Mesodermal cell (in vitro differentiated cells): ENCODE results near the gene MDK.

Experiments used
- H3K27ac ChIP-seq: 2 replicates; pipeline ENCODE4 v1.7.0; 2013; ENCODE audit warnings: mild to moderate bottlenecking, low read depth, low read length, moderate library complexity; ENCODE audit not compliant: severe bottlenecking
- H3K36me3 ChIP-seq: 2 replicates; pipeline ENCODE4 v1.7.1; 2013; ENCODE audit warnings: mild to moderate bottlenecking, low read length, moderate library complexity; ENCODE audit not compliant: control insufficient read depth, insufficient read depth
- H3K4me1 ChIP-seq: one replicate; pipeline ENCODE4 v1.7.1; 2013; ENCODE audit warnings: mild to moderate bottlenecking, low read length; ENCODE audit not compliant: insufficient read depth, control insufficient read depth, poor library complexity, severe bottlenecking
- H3K4me3 ChIP-seq: 2 replicates; pipeline ENCODE4 v1.7.0; 2013; ENCODE audit warnings: low read length, control low read depth, mild to moderate bottlenecking; ENCODE audit not compliant: insufficient read depth, poor library complexity, severe bottlenecking; ENCODE audit errors: extremely low read depth
- H3K9me3 ChIP-seq: 2 replicates; pipeline ENCODE4 v1.7.1; 2013; ENCODE audit warnings: mild to moderate bottlenecking, low read length, moderate library complexity; ENCODE audit not compliant: control insufficient read depth
- WGBS, 2 experiments: methylation state at CpG; one replicate each; pipeline ENCODE4 v1.1.5; 2013; ENCODE audit warnings: missing lambda C conversion rate in 2 of 2; ENCODE audit not compliant: insufficient coverage in 2 of 2; 5-methylcytosine and 5-hydroxymethylcytosine counted together

Gene MDK

DNA sequence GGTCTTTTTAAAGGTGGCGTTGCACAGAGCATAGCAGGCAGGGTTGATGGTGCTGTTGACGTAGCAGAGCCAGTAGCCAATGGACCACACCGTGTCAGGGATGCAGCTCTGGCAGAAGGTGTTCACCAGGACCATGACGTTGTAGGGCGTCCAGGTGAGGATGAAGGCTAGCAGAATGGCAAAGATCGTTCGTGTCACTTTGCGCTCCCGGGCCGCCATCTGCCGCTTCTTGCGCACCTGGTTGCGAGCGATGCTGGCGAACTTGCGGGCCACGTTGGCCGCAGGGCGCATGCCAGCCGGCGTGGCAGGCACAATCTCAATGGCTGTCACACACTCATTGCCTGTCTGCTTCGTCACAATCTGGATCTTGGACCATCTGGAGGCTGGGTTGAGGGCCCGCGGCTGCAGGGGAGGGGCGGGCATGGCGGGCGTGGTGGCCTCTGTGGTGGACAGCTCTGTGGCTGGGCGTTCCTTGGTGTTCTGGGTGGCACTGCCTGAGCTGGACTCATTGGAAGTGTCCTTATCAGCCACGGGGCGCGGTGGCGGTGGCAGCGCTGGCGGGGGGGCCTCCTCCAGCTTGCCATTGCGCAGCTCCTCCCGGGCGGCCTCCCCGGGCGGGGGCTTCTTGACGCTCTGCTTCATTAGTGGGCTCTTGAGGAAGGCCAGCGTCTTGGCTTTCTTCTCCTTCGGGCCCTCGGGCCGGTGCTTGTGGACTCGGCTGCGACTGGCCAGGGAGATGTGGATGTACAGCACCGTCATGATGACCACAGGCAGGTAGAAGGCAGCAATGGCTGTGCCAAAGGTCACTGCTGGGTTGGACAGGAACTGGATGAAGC lies 3.9 kb downstream of the MDK start:
- Histone ChIP-seq H3K4me3 (no peak overlapping the region), H3K27ac (no peak overlapping the region), H3K36me3 (peaks cover 23% of the 10 kb centered on the region), H3K9me3 (no peaks in the 10 kb centered on the region), H3K4me1 (peaks cover 32% of the 10 kb centered on the region)
- WGBS, 2 experiments: 97 to 98% methylated on average over 42 to 45 of the region's 47 CpGs

DNA sequence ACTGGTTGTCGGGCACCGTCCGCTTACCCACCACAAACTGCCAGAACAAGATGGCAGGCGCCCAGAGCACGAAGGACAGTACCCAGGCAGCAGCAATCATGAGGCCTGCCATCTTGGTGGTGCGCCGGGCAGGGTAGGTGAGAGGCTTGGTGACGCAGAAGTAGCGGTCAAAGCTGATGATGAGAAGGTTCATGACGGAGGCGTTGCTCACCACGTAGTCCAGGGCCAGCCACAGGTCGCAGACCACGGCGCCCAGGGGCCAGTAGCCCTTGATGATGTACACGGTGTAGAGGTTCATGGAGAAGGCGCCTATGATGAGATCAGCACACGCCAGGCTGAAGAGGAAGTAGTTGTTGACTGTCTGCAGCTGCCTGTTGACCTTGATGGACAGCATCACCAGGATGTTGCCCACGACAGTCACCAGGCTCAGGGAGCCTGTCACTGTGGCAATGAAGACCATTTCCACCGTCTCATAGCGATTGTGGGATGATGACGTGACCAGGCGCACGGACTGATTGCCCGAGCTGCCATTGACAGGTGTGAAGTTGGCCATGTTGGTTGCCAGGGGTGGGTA lies 4.6 kb downstream of the MDK start:
- no peaks in the 10 kb centered on the region for H3K9me3 ChIP-seq
- peaks cover 32% of the 10 kb centered on the region for H3K4me1 ChIP-seq
- 95 to 98% methylated on average over 24 to 25 of the region's 25 CpGs for WGBS, 2 experiments
- peaks cover 23% of the 10 kb centered on the region for H3K36me3 ChIP-seq
- H3K4me3 ChIP-seq: no peak overlapping the region
- H3K27ac ChIP-seq: no peak overlapping the region

DNA sequence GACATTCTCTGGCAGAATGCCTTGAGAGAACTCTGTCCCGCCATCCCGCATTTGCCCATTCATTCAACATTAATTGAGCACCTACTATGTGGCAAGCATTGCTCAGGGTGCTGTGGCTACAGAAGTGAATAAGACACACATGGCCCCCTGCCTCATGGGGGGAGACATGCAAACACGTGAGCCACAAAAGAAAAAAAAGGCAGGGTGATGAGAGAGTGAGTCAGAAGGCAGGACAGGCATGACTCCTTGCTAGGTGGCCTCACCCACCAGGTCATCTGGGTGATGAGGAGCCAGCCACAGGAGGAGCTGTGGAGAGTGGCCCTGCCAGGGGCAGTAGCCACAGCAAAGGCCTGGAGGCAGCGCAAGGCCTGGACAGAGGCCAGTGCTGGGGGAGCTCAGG lies 5.2 kb downstream of the MDK start:
- H3K4me1 ChIP-seq: peaks cover 32% of the 10 kb centered on the region
- 92% methylated on average over 2 to 3 of the region's 4 CpGs for WGBS, 2 experiments
- no peak overlapping the region for H3K4me3 ChIP-seq
- no peaks in the 10 kb centered on the region for H3K9me3 ChIP-seq
- peaks cover 23% of the 10 kb centered on the region for H3K36me3 ChIP-seq
- no peak overlapping the region for H3K27ac ChIP-seq

DNA sequence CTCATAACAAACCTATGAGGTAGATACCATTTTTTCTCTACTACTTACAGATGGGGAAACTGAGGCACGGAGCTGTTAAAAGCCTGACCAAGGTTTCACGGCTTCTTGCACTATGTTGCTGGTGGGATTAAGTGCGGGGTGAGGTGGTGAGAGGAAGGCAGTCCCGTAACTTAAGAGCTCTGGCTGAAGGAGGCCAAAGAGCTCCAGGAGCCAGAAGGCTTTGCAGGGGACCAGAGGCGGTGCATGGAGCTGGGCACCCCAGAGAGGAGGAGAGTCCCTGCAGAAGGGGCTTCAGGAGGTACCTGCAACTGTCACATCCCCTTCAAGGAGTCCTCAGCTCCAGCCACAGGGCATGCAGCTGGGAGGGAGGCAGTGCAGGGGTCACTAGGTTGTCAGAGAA lies 6.0 kb downstream of the MDK start:
- no peak overlapping the region for H3K27ac ChIP-seq
- H3K4me1 ChIP-seq: peaks cover 32% of the 10 kb centered on the region
- no peak overlapping the region for H3K4me3 ChIP-seq
- peaks cover 23% of the 10 kb centered on the region for H3K36me3 ChIP-seq
- no peaks in the 10 kb centered on the region for H3K9me3 ChIP-seq
- 74 to 95% methylated on average over 2 to 4 of the region's 5 CpGs for WGBS, 2 experiments

DNA sequence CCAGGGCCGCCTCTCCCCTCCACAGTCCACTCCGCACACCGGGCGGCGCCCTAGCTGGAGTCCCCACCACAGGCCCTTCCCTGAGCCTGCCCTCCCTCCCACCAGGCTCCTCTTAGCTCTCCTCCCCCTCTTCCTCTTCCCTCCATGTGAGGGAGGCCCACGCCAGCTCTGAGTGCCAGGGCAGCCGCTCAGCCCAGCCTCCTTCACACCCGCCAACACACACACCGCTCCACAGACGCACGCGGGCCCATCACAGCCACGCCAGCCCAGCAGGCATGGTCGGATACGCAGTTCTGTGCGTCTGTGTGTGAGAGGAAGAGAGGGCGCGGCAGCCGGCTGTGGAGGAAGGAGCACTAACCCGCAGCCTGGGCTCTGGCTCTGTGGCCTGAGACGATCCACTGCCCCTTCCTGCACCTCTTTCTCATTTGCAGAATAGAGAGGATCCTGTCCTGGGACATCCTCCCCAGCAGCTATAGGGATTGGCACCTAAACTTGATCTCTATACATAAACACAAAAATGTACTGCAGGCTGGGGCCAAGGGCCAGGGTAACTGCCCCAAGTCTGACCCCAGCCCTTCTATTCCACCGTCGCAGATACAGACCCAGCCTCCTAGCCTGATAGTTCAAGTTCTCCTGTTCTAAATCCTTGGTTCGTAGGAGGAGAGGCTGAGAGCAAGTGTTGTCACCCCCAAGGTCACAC lies 6.6 kb downstream of the MDK start:
- Histone ChIP-seq H3K4me3 (no peak overlapping the region), H3K27ac (no peak overlapping the region), H3K36me3 (peaks cover 17% of the 10 kb centered on the region), H3K9me3 (no peaks in the 10 kb centered on the region), H3K4me1 (peaks cover 28% of the 10 kb centered on the region)
- WGBS, 2 experiments: 35 to 45% methylated on average over 8 to 10 of the region's 24 CpGs

DNA sequence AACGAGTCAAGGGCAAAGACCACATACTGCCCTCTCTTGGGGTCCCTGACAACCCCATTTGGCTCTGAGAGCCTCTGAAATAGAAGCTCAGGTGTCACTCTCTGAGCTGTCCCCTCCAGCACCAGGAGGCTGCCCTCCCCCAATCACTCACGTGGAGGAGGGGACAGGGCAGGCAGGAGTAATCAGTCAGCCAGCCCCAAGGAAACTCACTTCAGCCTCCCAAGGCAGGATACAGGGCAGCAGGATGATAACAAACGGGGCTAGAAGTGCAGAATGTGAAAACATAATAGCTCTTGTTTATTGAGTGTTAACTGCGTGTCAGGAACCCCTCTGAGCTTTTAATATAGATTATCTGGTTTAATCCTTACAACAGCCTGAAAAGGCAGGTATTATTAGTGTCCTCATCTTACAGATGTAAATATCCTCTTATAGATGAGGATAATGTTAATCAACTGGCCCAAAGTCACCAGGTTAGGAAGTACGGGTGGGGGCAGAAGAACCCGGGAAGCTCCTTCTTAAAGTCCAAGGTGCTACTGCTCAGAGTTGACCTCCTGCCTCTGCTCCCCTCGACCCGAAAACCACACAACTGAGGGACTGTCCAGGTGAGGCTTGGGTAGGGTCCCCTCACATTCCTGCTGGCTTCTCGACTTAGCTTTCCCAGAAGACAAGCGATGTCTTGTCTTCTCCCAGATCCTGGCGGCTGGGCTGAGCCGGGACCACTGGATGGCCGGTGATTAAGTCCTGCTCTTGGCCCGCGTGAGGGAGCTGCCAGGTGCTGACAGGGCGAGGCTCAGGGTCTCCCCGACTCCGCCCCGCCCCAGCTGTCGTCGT lies 7.4 kb downstream of the MDK start:
- Histone ChIP-seq H3K27ac (no peak overlapping the region), H3K36me3 (peaks cover 10% of the 10 kb centered on the region), H3K9me3 (no peaks in the 10 kb centered on the region), H3K4me3 (peak overlapping the region; percentile 38), H3K4me1 (peaks cover 27% of the 10 kb centered on the region)
- WGBS, 2 experiments: 5 to 11% methylated on average over 18 of the region's 21 CpGs

DNA sequence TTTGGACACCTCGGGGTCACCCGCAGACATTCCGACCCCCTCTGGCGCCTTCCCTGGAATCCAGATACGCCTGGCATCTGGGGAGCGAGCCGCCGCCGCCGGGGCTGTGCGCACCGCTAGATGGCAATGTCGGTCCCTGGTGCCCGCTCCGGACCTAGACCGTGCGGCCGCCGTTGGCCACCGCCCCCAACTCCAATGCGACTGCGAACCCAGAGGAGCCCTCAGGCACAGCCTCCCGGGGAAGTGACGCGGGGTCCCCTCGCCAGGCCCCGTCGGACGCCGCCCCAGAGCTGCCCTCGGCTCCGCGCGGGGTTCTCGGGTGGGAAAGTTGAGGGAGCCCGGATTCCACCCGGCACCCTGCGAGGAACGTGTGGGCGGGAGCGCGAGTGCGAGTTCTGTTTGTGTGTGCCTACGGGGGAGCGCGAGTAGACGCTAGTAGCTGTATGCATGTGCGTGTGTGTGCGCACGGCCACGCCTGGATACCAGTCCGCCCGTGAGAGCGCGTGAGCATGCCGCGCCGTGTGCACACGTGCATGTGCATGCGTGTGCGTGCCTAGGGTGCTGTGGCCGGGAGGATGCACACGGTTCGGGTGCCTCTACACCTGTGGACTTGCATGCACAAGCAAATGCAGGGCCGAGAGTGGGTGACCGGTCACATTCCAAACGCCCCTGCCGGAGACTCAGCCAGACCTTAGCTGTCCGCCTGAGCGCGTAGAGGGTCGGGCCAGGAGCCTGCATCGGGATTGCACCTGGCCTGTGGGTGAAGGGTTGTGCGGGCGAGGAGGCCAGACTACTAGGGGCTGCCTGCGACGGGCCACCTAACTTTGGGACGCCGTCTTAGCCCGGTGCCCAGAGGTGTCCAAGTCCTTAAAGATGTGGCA lies 8.2 kb downstream of the MDK start:
- H3K27ac ChIP-seq: no peak overlapping the region
- 4 to 5% methylated on average over 71 to 76 of the region's 80 CpGs for WGBS, 2 experiments
- peaks cover 27% of the 10 kb centered on the region for H3K4me1 ChIP-seq
- no peaks in the 10 kb centered on the region for H3K9me3 ChIP-seq
- H3K36me3 ChIP-seq: peaks cover 3% of the 10 kb centered on the region
- H3K4me3 ChIP-seq: peak overlapping the region; percentile 38

DNA sequence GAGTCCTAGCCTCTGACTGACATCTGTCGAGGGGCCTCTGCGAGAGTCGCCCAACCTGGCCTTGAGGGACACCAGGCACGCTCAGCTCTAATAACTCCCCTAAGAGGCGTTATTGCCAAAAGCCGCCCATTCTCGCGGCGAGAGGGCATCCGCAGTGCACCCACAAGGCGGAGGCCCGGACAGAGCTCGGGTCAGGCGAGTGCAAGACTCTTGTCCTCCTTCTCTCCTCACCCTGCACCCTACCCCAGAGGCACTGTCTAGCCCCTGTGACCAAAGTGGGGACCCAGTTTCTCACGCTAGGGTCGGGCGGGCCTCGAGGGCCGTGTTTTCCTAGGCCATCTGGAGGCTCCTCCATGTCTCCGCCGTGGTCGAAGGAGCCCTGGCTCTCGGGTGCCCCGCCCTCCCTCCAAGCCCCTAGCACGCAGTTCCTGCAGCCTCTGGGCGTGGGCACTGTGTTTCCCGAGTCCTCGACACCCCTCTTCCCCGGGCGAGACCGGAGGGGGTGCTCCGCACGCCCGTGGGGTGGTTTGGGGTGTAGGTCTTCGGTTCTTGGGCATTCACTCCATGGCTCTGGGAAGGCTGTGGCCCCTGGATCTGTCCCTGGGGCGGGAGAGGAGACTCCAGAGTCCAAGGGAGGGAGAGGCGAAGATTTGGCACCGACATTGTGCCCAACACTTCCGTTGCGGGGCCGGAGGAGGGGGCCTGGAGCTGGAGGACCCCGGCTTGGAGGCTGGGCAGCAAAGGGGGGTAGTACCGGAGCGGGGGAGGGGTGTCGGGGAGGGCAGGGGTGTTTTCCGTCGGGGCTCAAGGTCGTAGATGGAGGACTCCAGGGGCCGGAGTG lies 9.1 kb downstream of the MDK start:
- Histone ChIP-seq H3K9me3 (no peaks in the 10 kb centered on the region), H3K36me3 (no peaks in the 10 kb centered on the region), H3K4me1 (peaks cover 27% of the 10 kb centered on the region), H3K4me3 (peak overlapping the region; percentile 47), H3K27ac (no peak overlapping the region)
- WGBS, 2 experiments: 9 to 10% methylated on average over 31 of the region's 49 CpGs

DNA sequence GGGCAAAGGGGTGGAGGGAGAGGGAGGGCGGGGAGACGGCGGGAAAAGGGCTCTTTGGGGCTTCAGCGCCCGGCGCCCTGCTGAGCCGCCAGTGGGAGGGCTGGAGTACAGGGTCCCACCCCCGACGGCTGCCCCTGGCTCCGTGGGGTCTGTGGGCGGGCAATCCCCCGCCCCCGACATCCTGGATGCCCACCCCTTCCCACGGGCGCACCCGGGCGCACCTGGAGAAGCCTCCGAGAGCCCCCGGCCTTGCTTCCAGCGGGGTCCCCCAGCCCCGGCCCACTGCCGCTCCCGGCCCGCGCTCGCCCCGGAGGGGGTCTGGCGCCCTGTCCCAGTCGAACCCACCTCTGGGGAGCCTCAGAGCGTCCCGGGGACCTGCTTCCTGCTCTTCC lies 9.7 kb downstream of the MDK start:
- Histone ChIP-seq H3K4me3 (peak overlapping the region; percentile 47), H3K27ac (no peak overlapping the region), H3K36me3 (no peaks in the 10 kb centered on the region), H3K9me3 (no peaks in the 10 kb centered on the region), H3K4me1 (peaks cover 27% of the 10 kb centered on the region)
- 2 to 7% methylated on average over 8 to 24 of the region's 31 CpGs for whole genome bisulfite sequencing, 2 experiments
